Tibial nerve (tissue), 4 donors: ENCODE data around the gene ZNG1A.
"Not testable (repeated sequence)": the region's sequence is repeated elsewhere in the genome, so short reads cannot be mapped to it uniquely, and the experiment has no call there.

Source experiments
- CTCF ChIP-seq, 5 experiments: fragments of 200-600 bp in 3 of 5; fragments of 450-650 bp in 2 of 5; sonication (generic) in 3 of 5; IDR thresholded peaks; one replicate each; pipeline ENCODE4 v1.5.1; 2016 to 2019; ENCODE audit warnings: antibody characterized with exemption in 5 of 5, mild to moderate bottlenecking in 3 of 5, moderate library complexity in 2 of 5
- EP300 ChIP-seq, 2 donors: sonication (generic); formaldehyde crosslinking; IDR thresholded peaks; one replicate each; pipeline ENCODE4 v1.6.1; 2017; ENCODE audit warnings: antibody characterized with exemption in 2 of 2, mild to moderate bottlenecking in 1 of 2
- POLR2A ChIP-seq, 2 donors: fragments of 450-650 bp; IDR thresholded peaks; one replicate each; pipeline ENCODE4 v1.6.1; 2017; ENCODE audit warnings: antibody characterized with exemption in 2 of 2, mild to moderate bottlenecking in 2 of 2, moderate library complexity in 2 of 2

- not testable (repeated sequence) for TF ChIP-seq CTCF, POLR2A, EP300 (IDR thresholded peaks at IDR 0.05)
These were observed 65.2 kb downstream of the ZNG1A start for GRCh38 chr9:113468-114266.
